ENCODE measurements around the gene MITF. TPM values are rescaled to one million over a fixed set of nuclear protein-coding genes. Genes with fewer than 3 reads are reported as not detected.

MITF gene
- total and polyA plus RNA-seq, 2 of the 4 experiments (the other 2 are of a cell fraction) = 6.5 to 16.7 TPM

DNA sequence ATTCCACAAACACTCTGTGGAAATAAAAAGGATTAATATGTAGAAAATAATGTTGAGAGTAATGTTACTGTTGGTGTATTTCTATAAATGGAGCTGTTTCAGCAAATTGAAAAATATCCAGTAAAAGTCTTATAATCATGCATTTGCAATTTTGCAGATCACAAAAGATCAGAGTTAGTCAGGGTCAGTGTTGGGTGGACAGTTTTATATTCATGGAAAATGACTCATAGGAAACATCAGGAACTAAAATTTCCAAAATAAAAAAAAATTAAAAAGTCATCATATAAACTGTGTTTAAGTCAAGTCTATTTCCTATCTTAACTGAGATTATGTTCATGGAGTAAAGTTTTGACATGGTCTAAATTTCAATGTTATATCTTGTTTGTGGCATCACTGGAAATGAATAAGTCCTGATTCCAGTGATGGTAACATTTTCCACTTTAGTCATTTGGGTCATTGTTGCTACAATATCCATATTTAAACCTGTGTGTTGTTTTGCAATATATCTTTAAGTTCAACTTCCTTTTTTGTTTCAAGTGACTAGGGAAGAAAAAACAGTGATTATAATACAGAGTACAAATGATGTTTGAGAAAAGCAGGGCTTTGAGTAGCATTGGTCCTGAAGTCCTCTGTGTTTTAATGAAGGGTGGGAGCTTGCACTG, 37.8 kb downstream of the MITF start:
- H3K4ac ChIP-seq (ENCODE audit: low read depth, low read length) = no peak overlapping the region
- no TSS peak for BruUV-seq (replicated peaks)
- ATAC-seq (ENCODE audit: low read depth) = no peak
- no peak overlapping the region for H3K4me2 ChIP-seq (ENCODE audit: low read depth, low read length)
- in situ Hi-C loops (cut with MboI; ENCODE audit: low sequenced_read_pairs) (no loop called here), intact Hi-C loops (cut with micrococcal nuclease) (no loop called here), dilution Hi-C loops (cut with HindIII; ENCODE audit: low sequenced_read_pairs, unreplicated experiment) (no loop called here)
- no peaks in the 10 kb centered on the region for H3K9me3 ChIP-seq (ENCODE audit: control insufficient read depth, insufficient read depth, low read length)
- 0 out of 2 replicates have a peak overlapping the region, but pooled peaks have one; percentile 9 for H2BK120ac ChIP-seq (ENCODE audit: low read depth, low read length)
- no peak for DNase-seq
- H2AK9ac ChIP-seq (replicated peaks; ENCODE audit: low read depth, low read length, poor library complexity) = no peak overlapping the region
- peak overlapping the region; percentile 46; the same call in 1 of the 2 replicates for H3K18ac ChIP-seq (ENCODE audit: low read depth, low read length)
- no peak overlapping the region for H3K27ac ChIP-seq (ENCODE audit: insufficient read depth, low read length)
- no peak overlapping the region for H3K23ac ChIP-seq (ENCODE audit: low read depth, low read length)
- H3K36me3 ChIP-seq (ENCODE audit: control insufficient read depth, insufficient read depth, low read length) = no peaks in the 10 kb centered on the region
- ChIA-PET CTCF (no interaction called here), POLR2A (ENCODE audit: unreplicated experiment) (no interaction called here)
- no peak overlapping the region for H3K56ac ChIP-seq (ENCODE audit: extremely low read depth, insufficient read depth, low read length)
- H3K14ac ChIP-seq (replicated peaks; ENCODE audit: low read depth, low read length) = no peak overlapping the region; the same call in 1 of the 2 replicates
- H2BK5ac ChIP-seq (ENCODE audit: low read depth, low read length, poor library complexity, severe bottlenecking) = no peak overlapping the region
- no peaks in the 10 kb centered on the region for H4K20me1 ChIP-seq (ENCODE audit: insufficient read depth, low read length)
- no peak overlapping the region; a peak in 1 of 4 replicates for H4K8ac ChIP-seq (ENCODE audit: low read depth in 2 of 2, low read length in 2 of 2)
- no peak overlapping the region for H3K4me3 ChIP-seq (ENCODE audit: insufficient read depth, low read depth, low read length)
- 0 out of 2 replicates have a peak overlapping the region, but pooled peaks have one; percentile 4 for H2AK5ac ChIP-seq (ENCODE audit: low read depth, low read length)
- H3K9ac ChIP-seq (ENCODE audit: low read depth, low read length) = no peak overlapping the region
- TF ChIP-seq MAFK (IDR thresholded peaks at IDR 0.05; ENCODE audit: low read depth, low read length) (no peak), CEBPB (IDR thresholded peaks at IDR 0.05; ENCODE audit: low read depth, low read length) (no peak), CHD1 (IDR thresholded peaks at IDR 0.05; ENCODE audit: low read depth, low read length) (no peak), FOS (IDR thresholded peaks at IDR 0.05; ENCODE audit: low read depth, low read length) (no peak)
- TF ChIP-seq, protein P1, sequence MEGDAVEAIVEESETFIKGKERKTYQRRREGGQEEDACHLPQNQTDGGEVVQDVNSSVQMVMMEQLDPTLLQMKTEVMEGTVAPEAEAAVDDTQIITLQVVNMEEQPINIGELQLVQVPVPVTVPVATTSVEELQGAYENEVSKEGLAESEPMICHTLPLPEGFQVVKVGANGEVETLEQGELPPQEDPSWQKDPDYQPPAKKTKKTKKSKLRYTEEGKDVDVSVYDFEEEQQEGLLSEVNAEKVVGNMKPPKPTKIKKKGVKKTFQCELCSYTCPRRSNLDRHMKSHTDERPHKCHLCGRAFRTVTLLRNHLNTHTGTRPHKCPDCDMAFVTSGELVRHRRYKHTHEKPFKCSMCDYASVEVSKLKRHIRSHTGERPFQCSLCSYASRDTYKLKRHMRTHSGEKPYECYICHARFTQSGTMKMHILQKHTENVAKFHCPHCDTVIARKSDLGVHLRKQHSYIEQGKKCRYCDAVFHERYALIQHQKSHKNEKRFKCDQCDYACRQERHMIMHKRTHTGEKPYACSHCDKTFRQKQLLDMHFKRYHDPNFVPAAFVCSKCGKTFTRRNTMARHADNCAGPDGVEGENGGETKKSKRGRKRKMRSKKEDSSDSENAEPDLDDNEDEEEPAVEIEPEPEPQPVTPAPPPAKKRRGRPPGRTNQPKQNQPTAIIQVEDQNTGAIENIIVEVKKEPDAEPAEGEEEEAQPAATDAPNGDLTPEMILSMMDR (conservative IDR thresholded peaks at IDR 0.05; ENCODE audit: low read depth, low read length) = no peak
- no peaks in the 10 kb centered on the region for H3K27me3 ChIP-seq (ENCODE audit: control insufficient read depth, insufficient read depth, low read length)
- H4K91ac ChIP-seq (ENCODE audit: insufficient read depth, low read depth, low read length) = no peak overlapping the region
- no peak overlapping the region for H2AFZ ChIP-seq (replicated peaks; ENCODE audit: low read length, poor library complexity)
- H3K4me1 ChIP-seq (ENCODE audit: control insufficient read depth, insufficient read depth, low read length) = peaks cover 18% of the 10 kb centered on the region
- no peak overlapping the region for H2BK20ac ChIP-seq (ENCODE audit: low read depth, low read length)
- H4K5ac ChIP-seq (ENCODE audit: low read depth, low read length) = no peak overlapping the region
- peaks cover 7% of the 10 kb centered on the region; the same call in 1 of the 2 replicates for H3K9me1 ChIP-seq (ENCODE audit: insufficient read depth, low read length)
- peaks cover 35 to 41% of the 10 kb centered on the region in 2 experiments for H3K79me1 ChIP-seq (ENCODE audit: low read depth in 1 of 2, low read length in 2 of 2)
- no peak overlapping the region; the same call in 2 of the 3 replicates for H2BK15ac ChIP-seq (ENCODE audit: low read depth, low read length)

Measured in IMR-90 (cell line).